Liver (tissue), 3 donors: ENCODE measurements around the gene NAA80.

Experiments used
- EGR1 ChIP-seq, 2 donors: IDR thresholded peaks; 2 replicates each; pipeline ENCODE4 v1.6.1; 2016 to 2018; ENCODE audit warnings: antibody characterized with exemption in 2 of 2, low read depth in 2 of 2
- FOXA1 ChIP-seq: IDR thresholded peaks from 2 replicates; pipeline ENCODE4 v1.6.1; 2016; ENCODE audit warnings: antibody characterized with exemption
- HNF4G ChIP-seq: IDR thresholded peaks from 2 replicates; pipeline ENCODE4 v1.6.1; 2016; ENCODE audit warnings: antibody characterized with exemption
- JUND ChIP-seq, 2 donors: IDR thresholded peaks; 2 replicates each; pipeline ENCODE4 v1.6.1; 2016; ENCODE audit warnings: antibody characterized with exemption in 2 of 2
- NR2F2 ChIP-seq: IDR thresholded peaks from 2 replicates; pipeline ENCODE4 v1.6.1; 2016; ENCODE audit warnings: antibody characterized with exemption
- RAD21 ChIP-seq, 2 donors: IDR thresholded peaks; 2 replicates each; pipeline ENCODE4 v1.6.1; 2016; ENCODE audit warnings: antibody characterized with exemption in 2 of 2, mild to moderate bottlenecking in 2 of 2
- RXRA ChIP-seq, 2 donors: IDR thresholded peaks; 2 replicates each; pipeline ENCODE4 v1.6.1; 2017 to 2018; ENCODE audit warnings: antibody characterized with exemption in 2 of 2, mild to moderate bottlenecking in 1 of 2
- SP1 ChIP-seq: IDR thresholded peaks from 2 replicates; pipeline ENCODE4 v1.6.1; 2018; ENCODE audit warnings: antibody characterized with exemption, mild to moderate bottlenecking
- TAF1 ChIP-seq: conservative IDR thresholded peaks from 2 replicates; pipeline ENCODE4 v1.6.1; 2016; ENCODE audit warnings: antibody characterized with exemption, mild to moderate bottlenecking
- YY1 ChIP-seq: IDR thresholded peaks from 2 replicates; pipeline ENCODE4 v1.6.1; 2016; ENCODE audit warnings: antibody characterized with exemption, mild to moderate bottlenecking
- ZBTB33 ChIP-seq: IDR thresholded peaks from 2 replicates; pipeline ENCODE4 v1.6.1; 2016; ENCODE audit warnings: antibody characterized with exemption
- TF ChIP-seq, protein P1 (sequence below): fragments of 150-350 bp; IDR thresholded peaks from 2 replicates; pipeline ENCODE4 v1.5.1; 2017; ENCODE audit warnings: improper control_type of control experiment, low read depth, low read length; ENCODE audit not compliant: missing input control
- TF ChIP-seq, protein P2 (sequence below): IDR thresholded peaks from 2 replicates; pipeline ENCODE4 v1.6.1; 2016; ENCODE audit warnings: antibody characterized with exemption, mild to moderate bottlenecking
- TF ChIP-seq, protein P3 (sequence below): IDR thresholded peaks from 2 replicates; pipeline ENCODE4 v1.6.1; 2016; ENCODE audit warnings: antibody characterized with exemption
- donor health status: healthy.
- donor health status: healthy.

- TF ChIP-seq NR2F2 (no peak), TAF1 (no peak), YY1 (no peak), RAD21 (IDR thresholded peaks at IDR 0.05) (no peak), EGR1 (IDR thresholded peaks at IDR 0.05; ENCODE audit: low read depth in 2 of 2) (no peak), SP1 (no peak), HNF4G (no peak), RXRA (IDR thresholded peaks at IDR 0.05) (no peak), FOXA1 (no peak), JUND (IDR thresholded peaks at IDR 0.05) (no peak), ZBTB33 (no peak)
- TF ChIP-seq, protein P1, sequence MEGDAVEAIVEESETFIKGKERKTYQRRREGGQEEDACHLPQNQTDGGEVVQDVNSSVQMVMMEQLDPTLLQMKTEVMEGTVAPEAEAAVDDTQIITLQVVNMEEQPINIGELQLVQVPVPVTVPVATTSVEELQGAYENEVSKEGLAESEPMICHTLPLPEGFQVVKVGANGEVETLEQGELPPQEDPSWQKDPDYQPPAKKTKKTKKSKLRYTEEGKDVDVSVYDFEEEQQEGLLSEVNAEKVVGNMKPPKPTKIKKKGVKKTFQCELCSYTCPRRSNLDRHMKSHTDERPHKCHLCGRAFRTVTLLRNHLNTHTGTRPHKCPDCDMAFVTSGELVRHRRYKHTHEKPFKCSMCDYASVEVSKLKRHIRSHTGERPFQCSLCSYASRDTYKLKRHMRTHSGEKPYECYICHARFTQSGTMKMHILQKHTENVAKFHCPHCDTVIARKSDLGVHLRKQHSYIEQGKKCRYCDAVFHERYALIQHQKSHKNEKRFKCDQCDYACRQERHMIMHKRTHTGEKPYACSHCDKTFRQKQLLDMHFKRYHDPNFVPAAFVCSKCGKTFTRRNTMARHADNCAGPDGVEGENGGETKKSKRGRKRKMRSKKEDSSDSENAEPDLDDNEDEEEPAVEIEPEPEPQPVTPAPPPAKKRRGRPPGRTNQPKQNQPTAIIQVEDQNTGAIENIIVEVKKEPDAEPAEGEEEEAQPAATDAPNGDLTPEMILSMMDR = no peak
- TF ChIP-seq, protein P2, sequence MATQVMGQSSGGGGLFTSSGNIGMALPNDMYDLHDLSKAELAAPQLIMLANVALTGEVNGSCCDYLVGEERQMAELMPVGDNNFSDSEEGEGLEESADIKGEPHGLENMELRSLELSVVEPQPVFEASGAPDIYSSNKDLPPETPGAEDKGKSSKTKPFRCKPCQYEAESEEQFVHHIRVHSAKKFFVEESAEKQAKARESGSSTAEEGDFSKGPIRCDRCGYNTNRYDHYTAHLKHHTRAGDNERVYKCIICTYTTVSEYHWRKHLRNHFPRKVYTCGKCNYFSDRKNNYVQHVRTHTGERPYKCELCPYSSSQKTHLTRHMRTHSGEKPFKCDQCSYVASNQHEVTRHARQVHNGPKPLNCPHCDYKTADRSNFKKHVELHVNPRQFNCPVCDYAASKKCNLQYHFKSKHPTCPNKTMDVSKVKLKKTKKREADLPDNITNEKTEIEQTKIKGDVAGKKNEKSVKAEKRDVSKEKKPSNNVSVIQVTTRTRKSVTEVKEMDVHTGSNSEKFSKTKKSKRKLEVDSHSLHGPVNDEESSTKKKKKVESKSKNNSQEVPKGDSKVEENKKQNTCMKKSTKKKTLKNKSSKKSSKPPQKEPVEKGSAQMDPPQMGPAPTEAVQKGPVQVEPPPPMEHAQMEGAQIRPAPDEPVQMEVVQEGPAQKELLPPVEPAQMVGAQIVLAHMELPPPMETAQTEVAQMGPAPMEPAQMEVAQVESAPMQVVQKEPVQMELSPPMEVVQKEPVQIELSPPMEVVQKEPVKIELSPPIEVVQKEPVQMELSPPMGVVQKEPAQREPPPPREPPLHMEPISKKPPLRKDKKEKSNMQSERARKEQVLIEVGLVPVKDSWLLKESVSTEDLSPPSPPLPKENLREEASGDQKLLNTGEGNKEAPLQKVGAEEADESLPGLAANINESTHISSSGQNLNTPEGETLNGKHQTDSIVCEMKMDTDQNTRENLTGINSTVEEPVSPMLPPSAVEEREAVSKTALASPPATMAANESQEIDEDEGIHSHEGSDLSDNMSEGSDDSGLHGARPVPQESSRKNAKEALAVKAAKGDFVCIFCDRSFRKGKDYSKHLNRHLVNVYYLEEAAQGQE = no peak
- TF ChIP-seq, protein P3, sequence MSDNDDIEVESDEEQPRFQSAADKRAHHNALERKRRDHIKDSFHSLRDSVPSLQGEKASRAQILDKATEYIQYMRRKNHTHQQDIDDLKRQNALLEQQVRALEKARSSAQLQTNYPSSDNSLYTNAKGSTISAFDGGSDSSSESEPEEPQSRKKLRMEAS = no peak
Measured at GRCh38 chr3:50290161-50290641, 9.0 kb downstream of the NAA80 start.
